GM19025 (cell line): ENCODE measurements around the gene CETP.

Experiments
- ATAC-seq: cut with Tn5 transposase; IDR thresholded peaks from one replicate; pipeline ENCODE4 v1.9.1; 2021; ENCODE audit warnings: mild to moderate bottlenecking, low read depth, moderate library complexity; ENCODE audit not compliant: unreplicated experiment

CETP gene

GRCh38 chr16:57013902-57014301, 52.2 kb downstream of the CETP start:
- ATAC-seq: no peak

- no peak for ATAC-seq
Measured at GRCh38 chr16:57016301-57016700, 54.6 kb downstream of the CETP start.

- no peak for ATAC-seq
Measured at GRCh38 chr16:57016831-57017230, 55.1 kb downstream of the CETP start.

- no peak for ATAC-seq
Measured at GRCh38 chr16:57017251-57017650, 55.5 kb downstream of the CETP start.

- ATAC-seq: no peak
Measured at GRCh38 chr16:57019746-57020145, 58.0 kb downstream of the CETP start.

GRCh38 chr16:57020651-57021050, 58.9 kb downstream of the CETP start:
- no peak for ATAC-seq

GRCh38 chr16:57021757-57022156, 60.0 kb downstream of the CETP start:
- no peak for ATAC-seq

GRCh38 chr16:57022445-57022844, 60.7 kb downstream of the CETP start:
- no peak for ATAC-seq

- no peak for ATAC-seq
Measured at GRCh38 chr16:57023541-57024249, 61.9 kb downstream of the CETP start.

GRCh38 chr16:57024894-57025680, 63.3 kb downstream of the CETP start:
- no peak for ATAC-seq

- ATAC-seq: no peak
Measured at GRCh38 chr16:57025941-57026777, 64.4 kb downstream of the CETP start.

- ATAC-seq: no peak
Measured at GRCh38 chr16:57026778-57027062, 65.0 kb downstream of the CETP start.

GRCh38 chr16:57027067-57027466, 65.3 kb downstream of the CETP start:
- no peak for ATAC-seq

GRCh38 chr16:57028086-57028485, 66.3 kb downstream of the CETP start:
- ATAC-seq: no peak

- ATAC-seq: no peak
Measured at GRCh38 chr16:57029161-57030160, 67.7 kb downstream of the CETP start.

GRCh38 chr16:57030346-57030902, 68.7 kb downstream of the CETP start:
- no peak for ATAC-seq

GRCh38 chr16:57031156-57031555, 69.4 kb downstream of the CETP start:
- ATAC-seq: no peak

- no peak for ATAC-seq
Measured at GRCh38 chr16:57032346-57032745, 70.6 kb downstream of the CETP start.

- no peak for ATAC-seq
Measured at GRCh38 chr16:57032931-57033330, 71.2 kb downstream of the CETP start.
